GM08714 (cell line): Measurements from ENCODE around the gene MED13L.

ENCODE experiments used
- H3K4me3 ChIP-seq: fragments of 200-500 bp; sonication (Bioruptor generic); 2 replicates; pipeline ENCODE4 v1.5.1; 2014; ENCODE audit warnings: mild to moderate bottlenecking, low read length, inconsistent platforms
- ZNF274 ChIP-seq: IDR thresholded peaks from 2 replicates; pipeline ENCODE4 v1.6.1; 2012; ENCODE audit warnings: mild to moderate bottlenecking, low read depth, low read length

MED13L gene

DNA sequence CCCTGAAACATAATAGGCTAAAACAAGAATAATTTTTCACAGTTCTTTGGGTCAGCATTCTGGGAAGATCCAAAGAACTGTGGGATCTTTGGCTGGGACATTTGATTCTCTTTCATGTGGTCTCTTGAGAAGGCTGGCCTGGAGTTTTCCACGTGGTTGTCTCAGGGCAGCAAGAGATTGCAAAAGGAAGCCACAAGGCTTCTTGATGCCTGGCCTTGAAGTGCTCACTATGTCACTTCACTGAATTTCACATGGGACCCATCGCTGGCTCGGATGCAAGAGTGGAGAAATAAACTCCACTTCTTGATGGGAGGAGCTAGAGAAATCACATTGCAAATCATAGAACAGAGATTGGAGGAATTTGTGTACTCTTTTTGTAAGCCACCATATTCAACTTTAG lies 343.4 kb downstream of the MED13L start:
- TF ChIP-seq ZNF274: no peak
- H3K4me3 ChIP-seq: no peak overlapping the region

DNA sequence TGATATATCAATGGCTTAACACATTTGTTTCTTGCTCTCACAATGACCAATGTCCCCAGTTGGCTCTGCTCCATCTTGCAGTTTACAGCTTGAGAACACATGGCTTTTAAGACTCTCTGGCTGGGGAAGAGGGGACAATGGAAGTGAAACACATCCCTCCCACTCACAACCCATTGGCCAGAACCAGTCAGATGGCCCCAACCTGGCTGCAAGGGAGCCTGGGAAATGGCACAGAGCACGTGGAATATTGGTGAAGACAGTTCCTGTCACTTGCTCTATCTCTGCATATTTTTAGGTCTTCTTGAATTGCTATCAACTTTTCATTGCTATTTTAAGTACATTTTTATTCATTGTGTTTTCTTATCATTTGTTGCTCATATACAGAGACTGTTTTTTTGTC lies 345.4 kb downstream of the MED13L start:
- no peak for TF ChIP-seq ZNF274

DNA sequence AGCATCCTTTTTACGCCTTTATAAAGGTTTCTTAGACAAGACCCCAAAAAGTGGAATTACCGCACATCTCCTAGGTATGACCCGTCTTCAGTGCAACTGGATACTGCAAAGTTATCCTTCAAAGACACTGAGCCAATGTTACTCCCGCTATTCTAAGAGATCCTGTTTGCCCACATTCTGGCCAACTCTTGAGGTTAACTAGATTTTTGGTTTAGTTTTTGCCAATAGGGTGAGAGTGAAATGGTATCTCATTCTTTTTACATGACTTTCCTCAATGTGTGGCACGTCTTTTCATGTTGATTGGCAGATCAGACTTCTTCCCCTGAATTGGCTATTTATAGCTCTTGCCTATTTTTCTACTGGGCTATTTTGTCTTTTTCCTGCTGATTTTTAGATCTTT lies 347.2 kb downstream of the MED13L start:
- TF ChIP-seq ZNF274: no peak
- H3K4me3 ChIP-seq: no peak overlapping the region

More for the DNA sequence above, 345.4 kb downstream of the MED13L start:
- H3K4me3 ChIP-seq: no peak overlapping the region

DNA sequence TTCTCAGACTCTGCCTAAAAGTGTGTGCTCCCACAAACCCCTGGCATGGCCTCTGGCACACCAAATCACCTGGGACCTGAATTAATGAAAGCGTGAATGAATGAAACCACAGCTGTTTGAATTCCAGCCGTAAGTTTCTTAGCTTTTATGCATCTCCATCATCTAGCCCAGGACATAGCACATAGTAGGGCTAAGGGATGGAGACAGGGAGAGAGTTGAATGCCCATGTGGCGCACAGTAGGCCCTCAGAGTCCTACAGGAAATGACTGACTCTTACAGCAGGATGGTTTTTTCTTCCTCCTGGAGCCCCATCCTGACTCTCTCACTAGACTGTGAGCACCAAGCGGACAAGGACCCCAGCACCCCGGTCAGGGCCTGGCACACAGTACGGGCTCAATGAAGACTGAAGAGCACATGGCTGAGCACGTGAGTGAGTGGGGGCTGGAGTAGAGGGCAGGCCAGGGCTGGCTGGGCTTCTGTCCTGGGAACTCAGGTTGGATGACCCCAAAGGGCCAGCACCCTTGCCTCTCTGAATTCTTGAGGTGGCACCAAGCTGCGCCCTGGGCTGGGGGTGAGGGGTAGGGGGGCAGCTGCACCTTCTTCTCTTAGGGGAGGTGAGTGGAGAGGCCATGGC lies 351.3 kb downstream of the MED13L start:
- no peak for TF ChIP-seq ZNF274

DNA sequence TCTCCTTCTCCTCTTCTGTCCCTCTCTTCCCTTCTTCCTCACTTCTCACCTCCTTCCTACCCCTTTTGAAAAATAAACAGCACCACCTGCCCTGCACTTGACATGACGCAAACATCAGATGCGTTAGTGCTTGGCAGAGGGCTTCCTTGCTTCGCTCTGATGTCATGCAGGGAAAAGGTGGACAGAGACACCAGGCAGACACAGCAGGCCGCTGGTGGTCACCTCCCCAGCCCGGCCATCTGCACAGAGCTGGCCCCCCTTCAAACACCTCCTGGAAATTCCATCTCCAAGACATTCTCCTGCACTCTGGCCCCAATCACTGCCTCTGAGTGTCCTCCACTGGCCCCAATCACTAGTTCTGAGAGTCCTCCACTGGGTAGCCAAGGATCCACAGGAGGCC lies 353.6 kb downstream of the MED13L start:
- TF ChIP-seq ZNF274: no peak

More for the DNA sequence above, 351.3 kb downstream of the MED13L start:
- H3K4me3 ChIP-seq: no peak overlapping the region

DNA sequence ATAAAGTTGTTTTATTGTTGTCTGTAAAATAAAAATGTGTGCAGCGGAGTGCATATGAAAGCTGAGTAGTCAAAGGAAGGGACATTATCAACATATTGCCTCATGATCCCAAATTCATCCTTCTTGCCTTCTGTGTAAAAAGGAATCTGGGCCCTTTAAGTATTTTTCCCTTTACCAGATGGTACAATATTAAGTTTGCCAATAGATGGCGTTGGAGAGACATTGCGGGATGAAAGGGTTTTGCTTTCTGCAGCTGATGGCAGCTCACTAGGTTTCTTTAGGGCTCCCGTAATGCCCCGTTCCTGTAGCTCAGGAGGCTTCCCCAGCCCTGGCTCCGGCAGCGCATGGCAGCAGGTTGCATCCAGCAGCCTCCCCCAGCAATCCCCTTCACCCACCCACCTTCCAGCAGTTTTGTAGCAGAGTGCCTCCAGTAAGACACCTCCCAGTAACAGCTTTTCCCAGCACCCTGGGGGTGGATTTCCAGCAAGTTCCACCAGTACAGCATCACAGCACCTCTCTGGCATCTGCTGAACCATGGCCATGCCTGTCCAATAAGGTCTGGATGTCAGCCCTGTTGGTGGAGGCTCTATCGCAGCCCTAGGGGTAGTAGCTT lies 354.4 kb downstream of the MED13L start:
- no peak overlapping the region for H3K4me3 ChIP-seq
- no peak for TF ChIP-seq ZNF274

More for the DNA sequence above, 353.6 kb downstream of the MED13L start:
- H3K4me3 ChIP-seq: no peak overlapping the region

DNA sequence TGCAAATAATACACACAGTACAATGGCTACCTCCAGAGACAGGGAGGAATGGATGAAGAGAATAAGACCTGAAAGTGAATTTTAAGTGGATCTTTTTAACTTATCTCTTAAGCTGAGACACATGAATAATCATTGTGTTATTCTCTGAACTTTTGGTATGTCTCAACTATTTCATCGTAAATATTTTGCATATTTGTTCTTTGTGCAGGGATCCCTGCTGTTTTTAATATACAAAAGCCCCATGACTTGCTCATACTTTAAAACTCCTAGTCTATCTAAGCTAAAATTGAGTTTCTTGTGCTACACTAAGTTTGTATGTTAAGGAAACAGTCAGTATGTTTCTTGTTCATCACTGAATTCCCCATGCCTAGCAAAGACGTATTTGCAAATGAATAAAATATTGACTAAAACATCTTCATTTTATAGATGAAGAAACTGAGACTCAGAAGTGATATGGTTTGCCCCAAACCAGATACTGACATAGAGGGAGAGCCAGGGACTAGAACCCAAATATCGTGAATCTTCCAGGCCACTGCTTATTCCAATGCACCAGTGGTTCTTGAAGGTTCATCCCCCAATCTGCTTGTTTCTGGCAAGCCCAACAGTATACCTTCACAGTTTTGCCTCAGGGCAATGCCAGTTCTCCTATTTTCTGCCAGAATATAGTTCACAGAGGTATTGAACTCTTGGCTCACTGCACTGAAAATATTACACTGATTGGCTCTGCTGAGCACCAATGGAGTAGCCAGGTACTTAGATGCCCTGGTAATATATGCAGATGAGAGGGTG lies 356.9 kb downstream of the MED13L start:
- no peak overlapping the region for H3K4me3 ChIP-seq
- no peak for TF ChIP-seq ZNF274

DNA sequence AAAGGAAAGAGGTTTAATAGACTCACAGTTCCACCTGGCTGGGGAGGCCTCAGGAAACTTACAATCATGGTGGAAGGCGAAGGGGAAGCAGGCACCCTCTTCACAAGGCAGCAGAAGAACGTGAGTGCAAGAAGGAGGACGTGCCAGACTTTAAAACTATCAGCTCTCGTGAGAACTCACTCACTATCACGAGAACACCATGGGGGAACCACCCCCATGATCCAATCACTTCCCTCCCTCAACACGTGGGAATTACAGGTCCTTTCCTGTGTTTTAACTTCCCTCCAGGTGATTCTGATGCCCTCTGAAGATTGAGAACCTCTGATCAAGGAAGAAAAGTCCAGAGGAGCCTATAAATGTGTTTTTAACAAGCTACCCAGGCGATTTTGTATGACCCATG lies 358.7 kb downstream of the MED13L start:
- no peak for TF ChIP-seq ZNF274
- H3K4me3 ChIP-seq: no peak overlapping the region

DNA sequence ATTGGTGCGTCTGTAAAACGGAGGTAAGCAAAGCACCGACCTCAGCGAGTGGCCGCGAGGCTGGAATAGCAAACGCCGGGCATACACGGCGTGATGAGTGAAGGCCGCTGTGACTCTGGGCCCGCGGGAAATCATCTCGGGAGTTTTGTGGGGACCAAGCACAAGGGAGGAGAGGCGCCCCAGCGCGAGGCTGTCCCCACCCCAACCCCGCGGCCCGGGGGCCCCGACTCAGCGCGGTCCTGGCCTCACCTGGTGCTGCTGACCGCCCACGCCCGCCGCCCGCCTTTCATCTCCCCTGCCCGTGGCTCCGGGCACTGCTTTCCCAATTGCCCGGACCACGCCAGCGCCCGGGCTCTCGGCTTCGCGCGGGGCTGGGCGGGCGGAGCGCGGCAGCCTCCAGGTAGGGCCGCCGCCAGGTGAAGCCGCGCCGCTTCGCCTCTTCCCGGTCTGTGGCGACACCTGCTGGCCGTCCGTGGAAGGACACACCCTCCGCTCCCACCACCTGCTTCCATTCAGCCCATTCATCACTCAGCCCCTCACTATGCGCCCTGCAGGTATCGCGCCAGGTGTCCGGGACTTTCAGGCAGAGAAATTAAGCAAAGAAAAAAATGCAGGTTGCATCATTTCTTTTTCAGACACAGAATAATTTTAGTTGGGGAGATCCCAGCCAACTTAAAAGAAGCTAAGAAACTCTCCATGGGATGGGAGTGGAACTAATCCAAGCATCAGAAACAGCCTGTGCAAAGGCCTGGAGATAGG lies 360.4 kb downstream of the MED13L start:
- no peak overlapping the region for H3K4me3 ChIP-seq
- TF ChIP-seq ZNF274: no peak

DNA sequence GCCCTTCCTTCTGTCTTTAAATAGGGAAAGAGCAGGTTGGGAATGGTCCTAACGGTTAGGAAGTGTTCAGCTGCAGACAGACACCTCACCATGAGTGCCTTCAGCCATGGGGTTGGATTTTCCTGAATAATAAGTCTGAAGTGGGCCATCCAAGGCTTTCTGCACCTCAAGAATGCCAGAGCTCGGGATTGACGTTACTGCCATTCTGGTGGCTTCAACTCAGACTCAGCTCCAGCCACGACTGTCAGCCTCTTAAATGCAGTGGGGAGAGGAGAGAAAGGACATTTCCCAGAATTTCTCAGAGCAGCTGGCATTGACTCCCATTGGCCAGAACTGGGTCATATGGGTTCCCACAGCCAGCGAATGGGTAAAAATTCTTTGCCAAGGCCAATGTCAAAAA lies 363.4 kb downstream of the MED13L start:
- H3K4me3 ChIP-seq: no peak overlapping the region
- TF ChIP-seq ZNF274: no peak

DNA sequence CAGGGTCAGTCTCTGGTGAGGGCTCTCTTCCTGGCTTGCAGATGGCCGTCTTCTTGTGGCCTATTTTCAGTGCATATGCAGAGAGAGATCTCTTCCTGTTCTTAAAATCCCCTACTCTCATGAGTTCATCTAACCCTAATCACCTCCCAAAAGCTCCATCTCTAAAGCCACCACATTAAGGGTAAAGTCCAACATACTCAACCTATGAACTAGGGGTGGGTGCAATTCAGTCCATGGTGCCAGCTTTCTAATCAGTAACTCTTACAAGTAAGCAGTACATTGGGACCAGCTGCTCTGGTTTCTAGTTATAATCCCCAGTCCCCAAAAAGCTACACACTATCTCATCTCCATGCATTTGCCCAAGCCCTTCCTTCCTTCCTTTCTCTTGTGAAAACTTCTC lies 365.1 kb downstream of the MED13L start:
- TF ChIP-seq ZNF274: no peak
- no peak overlapping the region for H3K4me3 ChIP-seq

DNA sequence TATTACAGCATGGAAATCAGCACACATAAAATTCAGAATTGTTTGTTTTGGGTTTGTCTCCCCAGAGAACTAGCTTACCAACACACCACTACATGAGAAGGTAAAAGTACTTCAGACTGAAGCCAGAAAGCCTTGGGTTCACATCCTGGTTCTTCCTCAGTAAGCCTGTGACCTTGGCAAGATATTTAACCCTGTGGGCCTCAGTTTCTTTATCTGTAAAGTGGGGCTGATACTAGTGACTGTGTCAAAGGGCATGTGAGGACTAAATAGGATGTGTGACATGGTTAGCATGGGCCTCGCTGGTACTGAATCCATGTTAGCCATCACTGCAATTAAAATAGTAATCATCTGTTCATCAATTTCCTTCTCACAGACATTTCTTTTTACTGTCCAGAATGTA lies 366.1 kb downstream of the MED13L start:
- H3K4me3 ChIP-seq: no peak overlapping the region
- no peak for TF ChIP-seq ZNF274

DNA sequence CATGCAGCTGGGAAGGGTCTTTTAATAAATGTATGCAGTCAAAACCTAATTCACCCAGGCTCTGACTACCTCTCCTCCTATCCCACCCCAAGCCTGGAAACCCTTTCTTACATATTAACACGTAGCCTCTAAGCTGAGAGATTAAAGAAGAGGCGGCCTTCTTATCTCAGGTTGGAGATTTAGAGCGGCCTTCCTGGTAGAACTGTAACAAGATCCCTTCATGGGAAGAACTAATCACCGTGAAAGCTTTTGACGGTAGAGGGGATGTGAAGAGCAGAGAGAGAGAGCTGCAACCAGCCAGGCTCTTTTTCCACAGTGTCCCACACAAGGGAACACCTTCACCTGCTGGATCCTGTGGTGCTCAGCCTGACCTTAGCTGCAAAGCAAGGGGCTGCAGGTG lies 367.4 kb downstream of the MED13L start:
- H3K4me3 ChIP-seq: no peak overlapping the region
- no peak for TF ChIP-seq ZNF274
